Mucosa of stomach (tissue), 1 donor: ENCODE results near the gene SELENOF.

Experiments
- H3K27me3 ChIP-seq: one replicate; pipeline ENCODE4 v1.7.0; 2013; ENCODE audit warnings: mild to moderate bottlenecking, low read length; ENCODE audit not compliant: control insufficient read depth, insufficient read depth
- H3K36me3 ChIP-seq: one replicate; pipeline ENCODE4 v1.7.0; 2013; ENCODE audit warnings: low read length; ENCODE audit not compliant: control insufficient read depth, insufficient read depth
- H3K4me1 ChIP-seq: one replicate; pipeline ENCODE4 v1.7.0; 2013; ENCODE audit warnings: mild to moderate bottlenecking, low read length; ENCODE audit not compliant: control insufficient read depth, insufficient read depth
- H3K4me3 ChIP-seq: one replicate; pipeline ENCODE4 v1.7.0; 2013; ENCODE audit warnings: low read length
- H3K9ac ChIP-seq: one replicate; pipeline ENCODE4 v1.7.0; 2013; ENCODE audit warnings: mild to moderate bottlenecking, low read length, moderate library complexity
- H3K9me3 ChIP-seq: one replicate; pipeline ENCODE4 v1.7.0; 2013; ENCODE audit warnings: mild to moderate bottlenecking, low read length, moderate library complexity; ENCODE audit not compliant: control insufficient read depth
- donor health status: Pancreatic carcinoma.

SELENOF gene

DNA sequence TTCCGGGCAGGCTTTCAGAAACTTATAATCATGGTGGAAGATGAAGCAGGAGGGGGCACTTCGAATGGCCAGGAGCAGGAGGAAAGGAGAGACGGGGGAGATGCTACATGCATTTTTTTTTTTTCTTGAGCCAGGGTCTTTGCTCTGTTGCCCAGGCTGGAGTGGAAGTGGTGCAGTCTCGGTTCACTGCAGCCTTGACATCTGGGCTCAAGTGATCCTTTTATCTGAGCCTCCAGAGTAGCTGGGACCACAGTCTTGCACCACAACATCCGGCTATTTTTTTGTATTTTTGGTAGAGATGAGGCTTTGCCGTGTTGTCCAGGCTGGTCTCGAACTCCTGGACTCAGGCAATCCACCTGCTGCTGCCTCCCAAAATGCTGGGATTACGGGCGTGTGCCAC lies 61.6 kb downstream of the SELENOF start:
- peaks cover 7% of the 10 kb centered on the region for H3K4me1 ChIP-seq
- H3K9me3 ChIP-seq = no peaks in the 10 kb centered on the region
- no peaks in the 10 kb centered on the region for H3K36me3 ChIP-seq
- H3K9ac ChIP-seq = no peak overlapping the region
- H3K4me3 ChIP-seq = no peak overlapping the region
- H3K27me3 ChIP-seq = no peaks in the 10 kb centered on the region

DNA sequence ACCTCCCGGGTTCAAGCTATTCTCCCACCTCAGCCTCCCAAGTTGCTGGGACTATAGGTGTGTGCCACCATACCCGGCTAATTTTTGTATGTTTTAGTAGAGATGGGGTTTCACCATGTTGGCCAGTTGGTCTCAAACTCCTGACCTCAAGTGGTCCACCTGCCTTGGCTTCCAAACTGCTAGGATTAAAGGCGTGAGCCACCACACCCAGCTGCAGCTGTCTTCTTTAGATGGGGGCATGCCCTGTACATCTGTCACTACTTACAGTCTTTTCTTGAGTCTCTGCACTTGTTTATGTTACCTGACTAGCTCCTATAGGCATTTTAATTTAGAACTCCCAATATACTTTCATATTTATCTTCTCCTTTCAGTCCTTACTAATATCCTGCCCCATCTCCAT lies 64.2 kb downstream of the SELENOF start:
- no peaks in the 10 kb centered on the region for H3K27me3 ChIP-seq
- H3K36me3 ChIP-seq = no peaks in the 10 kb centered on the region
- H3K9me3 ChIP-seq = no peaks in the 10 kb centered on the region
- peaks cover 7% of the 10 kb centered on the region for H3K4me1 ChIP-seq
- H3K9ac ChIP-seq = no peak overlapping the region
- no peak overlapping the region for H3K4me3 ChIP-seq

DNA sequence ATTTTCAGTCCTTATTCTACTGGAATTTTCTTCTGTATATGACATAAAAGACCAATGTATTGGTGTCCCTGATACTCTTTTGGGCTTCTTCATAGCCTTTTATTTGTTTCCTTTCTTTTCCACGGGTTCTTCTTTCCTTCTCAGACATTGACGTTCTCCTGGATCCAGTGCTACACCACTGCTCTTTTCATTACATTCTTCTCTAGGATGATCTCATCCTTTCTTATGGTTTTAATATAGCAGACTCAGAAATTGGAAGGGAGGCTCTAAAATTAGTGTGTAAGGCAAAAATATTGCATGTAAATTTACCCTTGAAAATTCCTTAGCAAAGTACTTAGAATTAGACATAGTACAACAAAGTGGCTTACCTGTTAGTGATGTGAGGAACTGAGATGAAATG lies 65.3 kb downstream of the SELENOF start:
- Histone ChIP-seq H3K9ac (no peak overlapping the region), H3K27me3 (no peaks in the 10 kb centered on the region), H3K9me3 (no peaks in the 10 kb centered on the region), H3K4me3 (no peak overlapping the region), H3K36me3 (no peaks in the 10 kb centered on the region), H3K4me1 (peaks cover 7% of the 10 kb centered on the region)

DNA sequence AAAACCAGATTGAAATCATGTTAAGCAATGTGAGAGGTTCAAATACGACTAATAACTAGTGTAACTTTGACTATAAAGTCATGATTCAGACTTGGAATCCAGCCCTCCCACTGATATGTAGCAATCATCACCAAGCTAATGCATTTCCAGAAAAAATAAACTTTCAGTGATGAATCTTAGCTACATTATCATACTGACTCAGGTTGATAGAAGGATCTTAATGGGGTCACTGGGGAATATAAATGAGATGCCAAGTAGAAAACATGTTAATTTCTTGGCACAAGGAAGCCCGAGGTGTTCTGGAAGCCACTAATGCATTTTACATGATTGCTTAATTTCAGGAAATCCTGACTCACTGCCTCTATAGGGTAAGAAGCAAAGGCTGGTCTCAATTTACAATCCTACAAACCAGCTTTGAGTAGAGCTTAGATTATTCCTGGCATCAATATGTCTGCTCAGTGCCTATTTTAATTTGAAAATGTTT lies 67.7 kb downstream of the SELENOF start:
- no peaks in the 10 kb centered on the region for H3K27me3 ChIP-seq
- H3K9ac ChIP-seq = no peak overlapping the region
- no peaks in the 10 kb centered on the region for H3K36me3 ChIP-seq
- no peaks in the 10 kb centered on the region for H3K9me3 ChIP-seq
- no peak overlapping the region for H3K4me3 ChIP-seq
- H3K4me1 ChIP-seq = no peaks in the 10 kb centered on the region

DNA sequence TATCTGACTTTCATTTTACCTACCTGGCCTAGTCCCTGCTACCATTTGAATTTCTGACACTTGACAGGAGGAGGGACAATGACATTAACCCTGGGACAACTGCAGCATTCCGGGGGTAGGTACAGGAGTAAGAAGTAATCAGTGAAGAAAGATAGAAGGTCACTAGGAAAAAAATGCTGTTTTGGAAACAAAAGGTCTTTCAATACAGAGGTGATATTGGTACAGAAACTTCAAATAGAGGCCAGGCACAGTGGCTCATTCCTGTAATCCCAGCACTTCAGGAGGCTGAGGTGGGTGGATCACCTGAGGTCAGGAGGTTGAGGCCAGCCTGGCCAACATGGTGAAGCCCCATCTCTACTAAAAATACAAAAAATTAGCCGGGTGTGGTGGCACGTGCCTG lies 68.4 kb downstream of the SELENOF start:
- H3K9me3 ChIP-seq = no peaks in the 10 kb centered on the region
- no peak overlapping the region for H3K4me3 ChIP-seq
- no peak overlapping the region for H3K9ac ChIP-seq
- H3K27me3 ChIP-seq = no peaks in the 10 kb centered on the region
- no peaks in the 10 kb centered on the region for H3K4me1 ChIP-seq
- no peaks in the 10 kb centered on the region for H3K36me3 ChIP-seq

DNA sequence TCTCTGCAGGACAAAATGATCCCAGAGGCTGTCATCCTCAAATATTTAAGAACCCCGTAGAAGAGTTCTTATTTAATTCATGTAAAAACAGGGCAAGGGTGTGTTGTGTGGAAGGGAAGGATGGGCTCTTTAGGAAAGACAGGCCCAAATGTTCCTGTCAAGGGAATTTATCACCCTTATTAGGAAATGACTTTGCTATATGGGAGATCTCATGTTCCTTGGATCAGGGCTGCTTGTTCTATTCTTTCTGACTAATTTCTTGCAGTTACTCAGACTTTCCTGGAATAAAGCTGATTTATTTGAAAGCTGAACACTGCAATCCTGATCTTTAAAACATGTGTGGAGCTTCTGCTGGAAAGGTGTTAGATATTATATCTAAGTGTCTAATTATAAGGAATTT lies 72.8 kb downstream of the SELENOF start:
- Histone ChIP-seq H3K4me3 (no peak overlapping the region), H3K27me3 (no peaks in the 10 kb centered on the region), H3K9me3 (no peaks in the 10 kb centered on the region), H3K36me3 (no peaks in the 10 kb centered on the region), H3K4me1 (no peaks in the 10 kb centered on the region), H3K9ac (no peak overlapping the region)

DNA sequence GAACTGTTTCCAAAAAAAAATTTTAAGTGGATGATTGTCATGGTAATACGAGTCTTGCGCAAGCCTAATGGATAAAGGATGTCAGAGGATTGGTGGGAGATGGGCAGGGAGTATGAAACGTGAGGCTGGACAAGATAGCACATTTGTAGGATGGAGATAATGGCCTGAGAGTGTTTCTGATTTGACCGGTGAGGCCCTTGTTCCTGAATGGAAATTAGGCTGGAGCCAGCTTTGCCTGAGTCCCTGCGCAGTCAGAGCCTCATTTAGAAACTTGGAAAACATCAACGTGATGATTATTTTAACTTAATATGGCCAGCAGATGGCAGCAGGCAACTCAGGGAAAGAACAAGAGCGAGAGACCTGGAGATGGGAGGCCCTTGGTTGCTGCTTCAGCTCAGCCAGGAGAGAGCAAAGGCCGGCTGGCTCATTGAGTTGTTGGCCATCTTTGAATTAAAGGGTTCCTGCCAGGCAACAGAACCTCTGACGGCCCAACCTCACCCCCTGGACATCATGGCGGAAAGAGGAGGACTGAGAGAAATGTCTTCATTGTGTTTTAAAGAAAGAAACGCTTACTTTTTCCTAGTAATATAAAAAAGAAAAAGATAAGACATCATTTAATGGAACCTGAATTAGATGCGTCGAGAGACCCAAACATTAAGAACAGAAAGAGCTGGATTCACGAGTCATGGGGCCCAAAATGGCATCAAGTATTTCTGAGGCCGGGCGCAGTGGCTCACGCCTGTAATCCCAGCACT lies 80.3 kb downstream of the SELENOF start:
- Histone ChIP-seq H3K4me1 (no peaks in the 10 kb centered on the region), H3K9ac (no peak overlapping the region), H3K4me3 (no peak overlapping the region), H3K27me3 (no peaks in the 10 kb centered on the region), H3K36me3 (no peaks in the 10 kb centered on the region), H3K9me3 (no peaks in the 10 kb centered on the region)

DNA sequence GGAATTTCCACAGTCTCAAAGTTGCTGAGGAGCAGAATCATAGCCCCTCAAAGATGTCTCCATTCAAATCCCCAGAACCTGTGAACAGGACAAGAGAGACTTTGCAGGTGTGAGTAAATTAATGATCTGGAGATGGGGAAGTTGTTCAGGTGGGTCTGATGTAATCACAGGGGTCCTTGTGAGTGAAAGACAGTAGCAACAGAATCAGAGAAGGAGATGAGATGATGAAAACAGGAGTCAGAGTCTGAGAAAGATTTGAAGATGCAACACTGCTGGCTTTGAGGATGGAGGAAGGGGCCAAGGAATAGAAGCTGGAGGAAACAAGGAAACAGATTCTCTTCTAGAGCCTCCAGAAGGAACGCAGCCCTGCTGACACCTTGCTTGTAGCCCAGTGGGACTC lies 81.5 kb downstream of the SELENOF start:
- Histone ChIP-seq H3K36me3 (no peaks in the 10 kb centered on the region), H3K27me3 (no peaks in the 10 kb centered on the region), H3K4me1 (no peaks in the 10 kb centered on the region), H3K9ac (no peak overlapping the region), H3K4me3 (no peak overlapping the region), H3K9me3 (no peaks in the 10 kb centered on the region)

DNA sequence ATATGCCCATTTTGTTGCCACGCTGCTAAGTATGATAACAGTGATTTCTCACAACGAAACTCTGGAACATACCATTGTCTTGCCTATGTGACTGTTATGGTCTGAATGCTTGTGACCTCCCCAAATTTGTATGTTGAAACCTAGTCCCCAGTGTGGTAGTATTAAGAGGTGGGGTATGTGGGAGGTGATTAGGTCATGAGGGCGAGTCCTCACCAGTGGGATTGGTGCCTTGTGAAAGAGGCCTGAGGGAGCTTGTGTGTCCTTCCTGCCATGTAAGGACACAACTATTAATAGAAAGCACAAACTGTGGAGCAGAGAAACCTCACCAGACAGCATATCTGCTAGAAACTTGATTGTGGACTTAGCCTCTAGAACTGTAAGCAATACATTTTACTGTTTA lies 84.6 kb downstream of the SELENOF start:
- no peak overlapping the region for H3K9ac ChIP-seq
- H3K4me1 ChIP-seq = no peaks in the 10 kb centered on the region
- no peaks in the 10 kb centered on the region for H3K9me3 ChIP-seq
- H3K36me3 ChIP-seq = no peaks in the 10 kb centered on the region
- H3K27me3 ChIP-seq = no peaks in the 10 kb centered on the region
- H3K4me3 ChIP-seq = no peak overlapping the region

DNA sequence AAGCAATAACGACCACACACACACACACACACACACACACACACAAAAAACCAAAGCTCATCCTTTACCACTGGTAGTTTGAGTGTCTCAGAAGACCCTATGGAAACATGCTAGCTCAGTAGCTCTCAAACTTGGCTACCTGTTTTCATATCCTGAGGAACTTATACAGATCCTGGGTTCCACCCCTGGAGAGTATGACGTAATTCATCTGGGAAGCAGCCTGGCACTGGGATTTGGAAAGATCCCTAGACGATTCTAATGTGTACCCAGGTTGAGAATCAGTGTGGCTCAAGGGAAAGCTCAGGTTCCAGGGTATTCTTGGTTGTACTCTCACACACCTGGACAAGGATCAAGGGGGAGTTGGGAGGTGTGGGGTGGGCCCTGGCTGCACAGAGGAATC lies 85.9 kb downstream of the SELENOF start:
- Histone ChIP-seq H3K36me3 (no peaks in the 10 kb centered on the region), H3K27me3 (no peaks in the 10 kb centered on the region), H3K4me1 (no peaks in the 10 kb centered on the region), H3K9ac (no peak overlapping the region), H3K9me3 (no peaks in the 10 kb centered on the region), H3K4me3 (no peak overlapping the region)

DNA sequence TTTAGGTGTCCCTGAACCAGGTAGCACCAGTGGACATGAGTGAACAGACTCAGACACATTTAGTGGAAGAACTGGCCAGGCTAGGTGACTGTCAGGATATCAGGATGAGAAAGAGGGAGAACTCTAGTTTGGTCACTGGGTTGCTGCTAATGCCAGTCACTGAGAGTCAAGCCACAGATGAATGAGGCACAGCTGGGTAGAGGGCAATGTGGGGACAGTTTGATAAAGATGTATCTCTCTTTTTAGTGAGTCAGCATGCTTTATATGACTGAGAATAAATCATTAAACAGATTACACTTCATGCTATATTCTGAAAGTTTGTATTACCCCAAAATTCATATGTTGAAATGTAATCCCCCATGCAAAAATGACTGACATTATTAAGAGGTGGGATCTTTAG lies 87.1 kb downstream of the SELENOF start:
- Histone ChIP-seq H3K36me3 (no peaks in the 10 kb centered on the region), H3K9me3 (no peaks in the 10 kb centered on the region), H3K27me3 (no peaks in the 10 kb centered on the region), H3K9ac (no peak overlapping the region), H3K4me1 (no peaks in the 10 kb centered on the region), H3K4me3 (no peak overlapping the region)

DNA sequence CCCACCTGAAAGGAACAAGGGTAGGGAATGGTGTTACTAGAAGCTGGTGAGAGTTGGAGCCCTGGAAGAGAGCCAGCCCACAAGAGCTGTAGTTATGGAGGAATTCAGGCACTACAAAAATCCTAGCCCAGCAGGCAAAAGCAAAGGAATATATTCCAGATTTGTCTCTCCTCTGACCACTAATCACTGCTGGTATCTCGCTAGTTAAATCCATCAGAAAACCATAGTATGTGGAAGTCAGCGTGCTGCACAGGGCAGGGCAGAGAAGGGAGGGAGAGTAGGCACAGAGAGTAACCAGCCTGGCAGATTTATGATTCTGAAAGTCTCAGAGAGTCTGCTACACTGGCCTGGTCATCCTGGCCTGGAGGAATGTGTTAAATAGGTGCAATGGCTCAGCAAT lies 88.6 kb downstream of the SELENOF start:
- Histone ChIP-seq H3K9ac (no peak overlapping the region), H3K4me1 (no peaks in the 10 kb centered on the region), H3K4me3 (no peak overlapping the region), H3K27me3 (no peaks in the 10 kb centered on the region), H3K36me3 (no peaks in the 10 kb centered on the region), H3K9me3 (no peaks in the 10 kb centered on the region)
